ENCODE results near the gene PRDX6.

GRCh38 chr1:173523329-173523728 lies 46.2 kb downstream of the PRDX6 start:
- TF ChIP-seq POLR2A (IDR thresholded peaks at IDR 0.05; ENCODE audit: low read depth, low read length) (no peak), SRF (IDR thresholded peaks at IDR 0.05; ENCODE audit: low read depth in 2 of 2, low read length in 2 of 2) (no peak), CEBPB (IDR thresholded peaks at IDR 0.05; ENCODE audit: borderline replicate concordance in 1 of 2, low read depth in 2 of 2, low read length in 2 of 2) (no peak)
